Measurements from ENCODE around the gene AMIGO1. TPM values are rescaled to one million over a fixed set of nuclear protein-coding genes. Genes with fewer than 3 reads are reported as not detected.

The AMIGO1 gene
- total and polyA plus RNA-seq, 10 of the 15 experiments (the other 5 are each of a cell fraction or from before 2014, with no cell fraction given), result 0.02 to 0.28 (median 0.08) TPM; not detected in 1

DNA sequence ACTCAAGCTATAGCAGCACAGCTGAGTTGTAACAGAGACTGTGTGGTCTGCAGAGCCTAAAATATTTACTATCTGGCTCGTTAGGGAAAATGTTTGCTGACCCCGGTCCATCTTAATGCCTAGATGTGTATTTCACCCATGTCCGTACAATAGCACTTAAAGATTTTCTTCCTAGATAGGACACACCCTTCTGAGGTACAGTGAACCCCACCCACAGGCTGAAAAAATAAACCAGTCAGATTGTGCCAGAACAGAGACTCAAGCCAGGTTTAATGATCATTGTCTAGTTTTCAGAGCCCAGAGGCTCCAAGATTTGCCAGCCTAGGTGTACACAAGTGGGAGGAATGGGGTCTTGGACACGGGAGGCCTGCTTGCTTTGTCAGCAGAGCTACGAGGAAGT is 5.6 kb downstream of the AMIGO1 start:
- H3K4me3 ChIP-seq, result no peak overlapping the region

More for the DNA sequence above, 5.6 kb downstream of the AMIGO1 start:
- WGBS (ENCODE audit: insufficient coverage, insufficient replicate concordance, low lambda C conversion rate, missing lambda C conversion rate), result 60% methylated on average over 5 of the region's 5 CpGs
- Histone ChIP-seq H3K27me3 (replicated peaks in 1 of 2; ENCODE audit: control insufficient read depth in 2 of 2, insufficient read depth in 2 of 2, low read length in 1 of 2) (no peaks in the 10 kb centered on the region), H3K79me2 (ENCODE audit: control insufficient read depth, insufficient read depth, low read length) (no peaks in the 10 kb centered on the region), H3K9me3 (replicated peaks; ENCODE audit: control insufficient read depth, insufficient read depth, low read length) (no peaks in the 10 kb centered on the region), H4K20me1 (ENCODE audit: control insufficient read depth, insufficient read depth) (peaks cover 4% of the 10 kb centered on the region; the same call in 1 of the 2 replicates), H3K36me3 (ENCODE audit: control insufficient read depth in 2 of 2, insufficient read depth in 2 of 2, low read length in 1 of 2) (peaks cover 0 to 11% of the 10 kb centered on the region in 2 experiments; a peak in 1 of 4 replicates), H3K4me2 (ENCODE audit: control insufficient read depth, insufficient read depth) (no peak overlapping the region), H3K9ac (ENCODE audit: control insufficient read depth, insufficient read depth, low read length) (no peak overlapping the region), H2AFZ (ENCODE audit: control insufficient read depth, low read depth, low read length) (no peak overlapping the region), H3K27ac (ENCODE audit: control insufficient read depth, insufficient read depth) (no peak overlapping the region), H3K4me1 (ENCODE audit: control insufficient read depth, insufficient read depth, low read length) (no peaks in the 10 kb centered on the region)
- POLR2A ChIA-PET, result interaction anchor here (0.8 to 1.1 kb wide), 3 partner anchors 15 to 67 kb away, joined by 3 to 5 read pairs (median 4); no protein-coding TSS in a partner anchor
- in situ Hi-C loops (cut with MboI) (no loop called here), intact Hi-C loops (cut with micrococcal nuclease; ENCODE audit: unreplicated experiment) (no loop called here)
- FAIRE-seq (no peak), ATAC-seq (no peak), DNase-seq (ENCODE audit: low read depth, low spot score) (no peak)
- TF ChIP-seq MEF2A (IDR thresholded peaks at IDR 0.05; ENCODE audit: insufficient read depth, low read depth, low read length) (no peak), IRF3 (IDR thresholded peaks at IDR 0.05) (no peak), BCL11A (IDR thresholded peaks at IDR 0.05; ENCODE audit: low read depth, low read length) (no peak), POLR2AphosphoS2 (IDR thresholded peaks at IDR 0.05; ENCODE audit: low read depth, low read length) (no peak), KLF5 (IDR thresholded peaks at IDR 0.05; ENCODE audit: partially characterized antibody) (no peak), PAX8 (IDR thresholded peaks at IDR 0.05) (no peak), HCFC1 (IDR thresholded peaks at IDR 0.05; ENCODE audit: low read length) (no peak), YBX1 (IDR thresholded peaks at IDR 0.05) (no peak), NKRF (conservative IDR thresholded peaks at IDR 0.05) (no peak), E4F1 (IDR thresholded peaks at IDR 0.05; ENCODE audit: borderline replicate concordance, partially characterized antibody) (no peak), SMARCA5 (IDR thresholded peaks at IDR 0.05) (no peak), NRF1 (conservative IDR thresholded peaks at IDR 0.05; ENCODE audit: low read depth, low read length) (no peak), NR2C1 (IDR thresholded peaks at IDR 0.05) (no peak)
- TF ChIP-seq, protein P1, sequence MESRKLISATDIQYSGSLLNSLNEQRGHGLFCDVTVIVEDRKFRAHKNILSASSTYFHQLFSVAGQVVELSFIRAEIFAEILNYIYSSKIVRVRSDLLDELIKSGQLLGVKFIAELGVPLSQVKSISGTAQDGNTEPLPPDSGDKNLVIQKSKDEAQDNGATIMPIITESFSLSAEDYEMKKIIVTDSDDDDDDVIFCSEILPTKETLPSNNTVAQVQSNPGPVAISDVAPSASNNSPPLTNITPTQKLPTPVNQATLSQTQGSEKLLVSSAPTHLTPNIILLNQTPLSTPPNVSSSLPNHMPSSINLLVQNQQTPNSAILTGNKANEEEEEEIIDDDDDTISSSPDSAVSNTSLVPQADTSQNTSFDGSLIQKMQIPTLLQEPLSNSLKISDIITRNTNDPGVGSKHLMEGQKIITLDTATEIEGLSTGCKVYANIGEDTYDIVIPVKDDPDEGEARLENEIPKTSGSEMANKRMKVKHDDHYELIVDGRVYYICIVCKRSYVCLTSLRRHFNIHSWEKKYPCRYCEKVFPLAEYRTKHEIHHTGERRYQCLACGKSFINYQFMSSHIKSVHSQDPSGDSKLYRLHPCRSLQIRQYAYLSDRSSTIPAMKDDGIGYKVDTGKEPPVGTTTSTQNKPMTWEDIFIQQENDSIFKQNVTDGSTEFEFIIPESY (IDR thresholded peaks at IDR 0.05), result no peak
- TF ChIP-seq, protein P2, sequence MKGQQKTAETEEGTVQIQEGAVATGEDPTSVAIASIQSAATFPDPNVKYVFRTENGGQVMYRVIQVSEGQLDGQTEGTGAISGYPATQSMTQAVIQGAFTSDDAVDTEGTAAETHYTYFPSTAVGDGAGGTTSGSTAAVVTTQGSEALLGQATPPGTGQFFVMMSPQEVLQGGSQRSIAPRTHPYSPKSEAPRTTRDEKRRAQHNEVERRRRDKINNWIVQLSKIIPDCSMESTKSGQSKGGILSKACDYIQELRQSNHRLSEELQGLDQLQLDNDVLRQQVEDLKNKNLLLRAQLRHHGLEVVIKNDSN (IDR thresholded peaks at IDR 0.05; ENCODE audit: borderline replicate concordance, extremely low read length, insufficient read depth, low read depth, low read length), result no peak
- SMC1A ChIA-PET (ENCODE audit: uncharacterized antibody, unreplicated experiment), result interaction anchor here (0.8 to 15.8 kb wide), 4 partner anchors 9 to 24 kb away, joined by 3 to 205 read pairs (median 3); no protein-coding TSS in a partner anchor
- CTCF ChIA-PET, result interaction anchor here (1.3 to 26.7 kb wide), 3 partner anchors 9 to 28 kb away, joined by 3 to 1280 read pairs (median 240); partner anchors contain the start of genes CYB561D1 and GPR61
- BruUV-seq (replicated peaks), result no TSS peak
- RAD21 ChIA-PET (ENCODE audit: unreplicated experiment), result interaction anchor here (5.7 kb wide), 1 partner anchor 26 kb away, joined by 47 read pairs; no protein-coding TSS in a partner anchor
